ENCODE data around the gene GTPBP1.

The GTPBP1 gene

DNA sequence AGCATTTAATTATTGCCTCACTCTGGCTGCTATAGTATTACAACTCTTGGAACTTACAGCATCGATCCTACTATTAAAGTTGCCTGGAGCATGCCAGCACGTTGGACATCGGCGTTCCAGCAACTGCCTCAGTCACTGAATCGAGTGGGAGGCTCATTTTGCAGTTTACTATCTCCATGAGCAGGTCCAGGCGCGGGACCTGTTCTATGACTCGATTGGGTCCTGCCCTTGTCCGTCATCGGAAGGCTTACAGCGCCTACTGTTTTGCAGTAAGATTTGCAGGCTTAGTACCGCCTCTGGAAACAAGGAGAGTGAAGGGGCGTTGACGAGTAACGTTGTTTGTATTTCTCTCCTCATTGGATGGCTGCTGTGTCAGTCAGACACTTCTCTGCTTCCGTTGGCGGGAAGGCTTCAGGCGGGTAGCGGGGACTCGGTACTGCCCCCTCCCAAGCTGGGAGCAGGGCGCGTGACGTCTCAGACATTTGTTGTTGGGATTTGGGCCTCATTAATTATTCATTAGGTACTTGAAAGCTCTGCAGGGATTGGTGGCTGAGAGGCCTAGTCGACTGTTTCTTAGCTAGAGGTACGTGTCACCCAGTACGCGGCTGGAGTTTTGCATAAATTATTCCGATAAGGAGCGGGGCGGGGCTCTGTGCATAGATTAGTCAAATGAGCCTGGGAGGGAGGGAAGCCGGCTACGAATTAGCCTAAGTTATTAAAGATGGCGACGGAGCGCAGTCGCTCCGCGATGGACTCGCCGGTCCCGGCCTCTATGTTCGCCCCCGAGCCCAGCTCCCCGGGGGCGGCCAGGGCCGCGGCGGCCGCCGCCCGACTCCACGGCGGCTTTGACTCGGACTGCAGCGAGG lies at the start of gene GTPBP1:
GTPBP1 (plus strand) TSS at position 710 of the 866 bp plus-strand sequence; CDS start at position 722, 12 bp downstream.
- in situ Hi-C loops (cut with HindIII; ENCODE audit: low sequenced_read_pairs): no loop called here

DNA sequence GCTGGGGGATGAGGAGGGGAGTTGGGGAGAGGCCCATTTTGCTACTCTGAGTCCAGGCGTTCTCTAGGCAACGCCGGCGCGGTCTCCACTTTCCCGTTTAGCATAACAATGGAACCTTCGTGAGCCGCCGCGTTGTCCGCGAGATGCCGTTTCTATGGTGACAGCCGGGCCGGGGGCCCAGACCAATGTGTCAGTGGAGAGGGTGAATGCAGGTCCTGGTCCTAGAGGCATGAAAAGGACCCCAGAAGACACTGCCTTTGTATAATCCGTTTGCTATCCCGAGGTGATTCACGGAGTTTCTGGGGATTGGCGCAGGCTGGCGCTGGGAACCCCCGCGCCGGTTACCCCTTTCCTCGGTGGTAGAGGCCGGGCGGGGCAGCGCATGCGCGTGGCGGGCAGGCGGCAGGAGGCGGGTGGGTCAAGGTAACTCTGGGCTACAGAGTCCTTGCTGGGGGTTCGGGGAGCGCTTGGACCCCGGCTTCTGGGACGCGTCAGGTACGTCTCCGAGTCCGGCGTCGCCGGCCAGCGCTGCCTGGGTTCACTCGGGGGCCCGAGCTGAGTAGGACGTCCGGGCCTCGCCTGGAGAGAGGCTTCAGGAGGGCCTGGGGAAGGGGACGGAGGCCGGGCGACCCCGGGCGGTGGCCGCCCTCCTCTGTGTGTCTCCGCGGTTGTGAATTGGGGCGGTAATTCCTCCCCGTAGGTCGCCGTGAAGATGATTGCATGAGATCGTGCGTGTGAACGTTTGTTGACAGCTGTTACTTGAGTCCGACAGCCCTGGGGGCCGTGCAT lies 49.3 kb upstream of the GTPBP1 start, which contains the start of the genes CBY1 and FAM227A:
CBY1 (plus strand) TSS at position 383 of the 789 bp plus-strand sequence. CDS start 11,417 bp downstream, outside the sequence.
FAM227A (minus strand) TSS at position 137 of the 789 bp plus-strand sequence. CDS start 6,224 bp downstream, outside the sequence.
- in situ Hi-C loops (cut with HindIII; ENCODE audit: low sequenced_read_pairs): no loop called here

DNA sequence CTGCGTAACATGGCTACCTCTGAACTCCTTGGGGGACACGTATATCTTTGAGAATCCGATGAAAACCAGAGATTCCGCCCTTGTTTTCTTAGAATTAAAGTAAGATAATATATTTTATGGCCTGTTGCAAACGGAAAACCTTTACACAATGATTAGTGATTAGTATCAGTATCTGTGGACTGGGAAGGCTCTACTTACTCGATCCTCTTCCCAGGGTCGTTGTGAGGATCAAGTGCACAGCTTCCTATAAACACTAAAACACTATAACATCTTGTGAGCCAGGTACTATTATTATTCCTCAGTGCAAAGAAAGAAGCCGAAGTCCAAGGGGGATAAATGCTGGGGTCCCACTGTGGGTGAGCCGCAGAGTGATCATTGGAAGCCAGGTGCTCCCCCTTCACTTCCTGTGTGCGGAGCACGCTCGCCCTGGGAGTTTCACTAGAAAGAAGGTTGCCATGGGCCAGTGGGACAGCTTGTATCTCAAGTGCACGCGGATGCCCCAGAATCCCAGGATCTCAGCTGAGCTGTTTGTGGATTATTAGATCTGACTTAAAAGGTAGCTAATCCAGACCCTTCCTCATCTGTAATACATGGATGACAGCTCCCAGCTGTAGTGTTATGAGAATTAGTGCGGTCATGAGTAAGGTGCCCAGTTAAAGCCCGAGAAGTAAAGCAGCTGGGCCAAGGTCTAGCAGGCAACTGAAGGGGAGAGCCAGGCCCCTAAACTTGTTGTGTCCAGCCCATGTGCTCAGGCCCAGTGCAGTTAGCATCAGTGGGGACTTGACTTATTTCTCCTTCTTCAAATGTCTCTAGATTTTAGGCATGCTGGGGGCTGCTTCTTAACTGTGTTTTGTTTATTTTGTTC lies 48.5 kb upstream of the GTPBP1 start:
- in situ Hi-C loops (cut with HindIII; ENCODE audit: low sequenced_read_pairs): no loop called here

DNA sequence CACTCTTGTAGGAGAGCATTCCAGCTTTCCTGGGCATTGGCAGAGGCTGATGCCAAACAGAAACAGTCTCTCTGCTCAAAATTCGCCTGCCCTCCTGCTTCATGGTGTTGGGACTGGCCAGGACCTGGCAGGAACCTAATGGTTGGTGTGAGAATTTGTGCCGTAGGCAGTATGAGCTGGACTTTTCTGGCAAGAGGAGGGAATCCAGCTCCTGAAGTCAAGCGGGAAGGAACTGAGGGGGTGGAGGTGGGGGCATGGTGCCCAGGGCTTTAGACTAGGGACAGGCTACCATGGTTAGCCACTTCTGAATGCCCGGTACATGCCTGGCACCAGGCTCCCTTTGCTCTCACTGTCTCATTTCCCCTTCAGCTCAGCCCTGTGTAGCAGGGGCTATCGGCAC lies 30.9 kb upstream of the GTPBP1 start:
- in situ Hi-C loops (cut with HindIII; ENCODE audit: low sequenced_read_pairs): no loop called here

DNA sequence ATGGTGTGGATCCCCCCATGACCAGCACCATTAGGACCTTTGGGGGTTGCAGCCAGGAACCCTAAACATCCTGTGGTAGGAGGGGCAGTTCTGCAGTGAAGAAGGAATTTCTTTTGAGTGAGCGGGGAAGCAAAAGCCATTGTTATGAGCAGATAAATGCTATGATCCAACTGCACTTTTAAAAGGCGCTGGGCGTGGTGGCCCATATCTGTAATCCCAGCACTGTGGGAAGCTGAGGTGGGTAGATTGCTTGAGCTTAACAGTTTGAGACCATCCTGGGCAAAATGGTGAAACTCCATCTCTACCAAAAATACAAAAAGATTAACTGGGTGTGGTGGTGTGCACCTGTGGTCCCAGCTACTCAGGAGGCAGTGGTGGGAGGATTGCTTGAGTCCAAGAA lies 29.9 kb upstream of the GTPBP1 start:
- in situ Hi-C loops (cut with HindIII; ENCODE audit: low sequenced_read_pairs): no loop called here

DNA sequence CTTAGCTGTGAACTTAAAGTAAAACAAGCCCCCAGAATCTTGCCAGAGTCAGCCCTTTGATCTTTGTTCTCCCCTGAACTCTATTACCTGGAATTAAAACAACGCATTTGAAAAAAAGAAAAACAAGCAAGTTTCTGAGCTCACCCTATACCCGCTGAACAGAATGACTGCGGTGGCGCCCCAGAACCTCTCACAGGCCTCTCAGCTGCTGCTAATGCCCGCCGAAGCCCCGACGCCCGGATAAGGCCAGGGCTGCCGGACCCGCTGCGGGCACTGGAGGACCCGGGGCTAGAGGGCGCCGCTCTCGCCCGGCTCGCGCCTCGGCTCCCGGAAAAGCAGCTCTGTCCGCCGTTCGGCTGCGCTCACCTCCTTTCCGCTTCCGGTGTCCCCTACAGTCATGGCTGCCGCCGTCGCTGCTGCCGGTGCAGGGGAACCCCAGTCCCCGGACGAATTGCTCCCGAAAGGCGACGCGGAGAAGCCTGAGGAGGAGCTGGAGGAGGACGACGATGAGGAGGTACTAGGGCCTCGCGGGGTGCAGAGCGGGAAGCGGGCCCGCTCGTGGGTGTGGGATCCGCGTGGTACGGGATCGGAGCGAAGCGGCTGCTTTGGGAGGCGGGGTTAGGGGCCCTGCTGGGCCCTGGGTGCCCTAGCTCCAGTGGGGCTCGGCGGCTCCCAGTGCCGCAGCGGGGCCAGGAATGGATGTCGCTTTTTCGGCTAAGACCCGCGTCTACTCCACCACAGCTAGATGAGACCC lies 24.0 kb upstream of the GTPBP1 start, which contains the start of gene TOMM22:
TOMM22 (plus strand) TSS at position 376 of the 754 bp plus-strand sequence; CDS start at position 398, 22 bp downstream.
- in situ Hi-C loops (cut with HindIII; ENCODE audit: low sequenced_read_pairs): no loop called here

DNA sequence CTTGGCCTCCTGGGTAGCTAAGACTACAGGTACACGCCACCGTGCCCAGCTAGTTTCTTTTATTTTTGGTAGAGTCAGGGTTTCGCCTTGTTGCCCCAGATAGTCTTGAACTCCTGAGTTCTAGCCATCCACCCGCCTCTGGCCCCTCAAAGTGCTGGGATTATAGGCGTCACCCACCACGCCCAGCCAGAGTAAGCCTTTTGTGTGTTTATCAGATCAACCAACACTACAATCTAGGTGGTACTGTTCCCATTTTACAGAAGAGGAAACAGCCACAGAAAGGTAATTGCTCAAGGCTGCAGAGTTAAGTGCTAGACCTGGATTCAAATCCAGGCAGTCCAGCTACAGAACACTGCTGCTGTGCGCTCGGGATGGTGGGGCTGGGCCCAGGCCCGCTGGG lies 20.8 kb upstream of the GTPBP1 start:
- in situ Hi-C loops (cut with HindIII; ENCODE audit: low sequenced_read_pairs): no loop called here

DNA sequence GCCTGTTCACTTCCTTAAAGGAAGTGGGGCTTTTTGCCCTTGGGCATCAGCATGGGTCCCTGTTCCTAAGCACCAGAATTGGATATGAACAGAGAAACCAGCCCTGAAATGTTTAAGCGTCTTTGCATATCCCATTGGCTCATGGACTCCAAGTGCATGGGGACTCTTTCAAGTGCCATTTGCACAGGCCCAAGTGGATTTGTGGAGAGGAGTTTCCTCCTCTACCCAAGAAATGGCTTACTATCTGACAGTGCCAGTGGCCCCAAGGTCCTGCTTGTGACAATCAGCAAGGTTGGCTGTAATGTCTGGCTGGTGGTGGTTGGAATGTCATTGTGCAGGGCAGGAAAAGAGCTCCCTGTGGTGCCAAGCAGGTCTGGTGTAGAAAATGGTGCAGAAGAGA lies 20.0 kb upstream of the GTPBP1 start:
- in situ Hi-C loops (cut with HindIII; ENCODE audit: low sequenced_read_pairs): no loop called here

DNA sequence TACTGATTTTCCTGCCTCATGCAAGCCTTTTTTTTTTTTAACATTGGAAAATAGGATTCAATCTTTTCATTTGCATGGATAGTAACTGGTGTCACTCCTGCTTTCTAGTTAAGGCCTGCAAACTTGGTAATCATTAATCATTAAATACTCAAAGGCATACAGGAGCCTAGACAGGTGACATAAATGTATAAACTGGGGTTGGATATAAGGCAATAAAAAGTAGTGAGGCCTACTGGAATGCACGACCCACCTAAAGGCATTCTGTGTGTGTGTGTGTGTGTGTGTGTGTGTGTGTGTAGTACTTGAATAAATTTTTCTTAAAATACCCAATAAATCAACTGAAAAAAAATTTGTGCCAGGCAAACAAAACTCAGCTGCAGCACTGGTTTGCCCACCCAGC lies 16.1 kb upstream of the GTPBP1 start:
- in situ Hi-C loops (cut with HindIII; ENCODE audit: low sequenced_read_pairs): no loop called here

DNA sequence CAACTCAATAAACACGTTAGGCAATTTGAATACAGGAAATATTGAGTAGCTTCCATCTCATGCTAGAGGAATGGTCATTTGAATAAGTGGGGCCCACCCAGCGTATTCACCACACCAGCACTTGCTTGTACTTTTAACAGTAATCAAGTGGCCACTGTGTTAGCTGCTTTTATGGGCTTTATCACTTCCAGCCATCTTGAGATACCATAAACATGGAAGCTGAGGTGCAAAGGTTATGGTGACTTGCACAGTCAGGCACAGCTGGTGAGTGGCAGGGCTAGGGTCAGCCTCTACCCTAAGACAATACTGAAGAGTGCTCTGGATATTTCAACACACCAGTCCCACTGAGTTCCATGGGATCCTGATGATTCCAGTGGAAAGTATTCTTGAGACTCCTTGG lies 11.7 kb upstream of the GTPBP1 start:
- in situ Hi-C loops (cut with HindIII; ENCODE audit: low sequenced_read_pairs): no loop called here

DNA sequence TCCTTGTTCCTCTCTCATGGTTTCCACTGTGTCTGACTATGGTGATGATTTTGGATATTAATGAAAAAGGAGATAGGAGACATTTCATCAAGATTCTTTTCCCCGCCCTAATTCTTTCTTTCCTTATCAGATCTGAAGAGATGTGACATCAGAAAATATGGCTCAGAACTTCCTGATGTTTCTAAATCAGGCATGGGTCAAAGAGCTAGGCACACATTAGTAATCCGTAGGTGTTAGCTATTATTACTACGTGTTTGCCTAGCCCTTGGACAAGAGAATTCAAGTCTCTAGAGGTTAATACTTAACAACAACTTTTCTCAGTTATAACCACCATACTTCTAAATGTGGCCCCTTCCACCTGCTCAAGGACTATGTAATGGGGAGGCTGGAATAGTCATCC lies 10.8 kb upstream of the GTPBP1 start:
- in situ Hi-C loops (cut with HindIII; ENCODE audit: low sequenced_read_pairs): no loop called here

DNA sequence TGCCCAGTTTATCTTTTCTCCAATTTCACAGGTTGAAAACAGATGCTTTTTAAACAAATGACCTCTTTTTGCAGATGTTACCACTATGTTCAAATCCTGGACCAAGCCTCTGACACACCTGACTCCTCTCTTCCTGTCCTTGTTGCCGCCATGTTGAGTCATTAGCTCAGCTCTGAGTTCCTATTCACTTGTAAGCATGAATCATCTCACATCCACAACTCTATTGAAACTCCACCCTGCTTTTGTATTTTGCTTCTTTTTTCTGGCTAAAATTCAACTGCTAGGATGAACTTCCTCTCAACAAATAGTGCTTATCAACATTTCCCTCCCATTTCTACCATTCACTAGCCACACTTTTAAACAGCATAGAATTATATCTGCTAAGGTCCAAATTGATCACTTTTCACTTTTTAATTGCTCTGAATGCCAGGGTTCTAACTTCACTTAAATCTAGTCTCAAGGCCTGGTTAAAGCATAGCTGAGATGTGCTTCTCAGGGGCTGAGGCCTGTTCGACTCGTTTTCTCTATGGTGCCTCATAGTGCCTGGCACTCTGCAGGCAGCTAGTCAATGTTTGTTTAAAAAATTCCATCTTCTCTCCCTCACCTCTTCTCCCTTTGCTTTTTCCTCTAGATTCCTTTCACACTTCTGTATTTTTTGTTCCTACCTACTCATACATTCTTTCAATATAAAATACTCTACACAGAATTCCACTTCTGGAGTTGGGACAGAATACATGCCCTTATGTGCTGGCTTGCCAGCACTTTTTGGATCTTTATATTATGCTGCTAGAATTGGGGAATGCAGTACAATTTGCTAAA lies 8.9 kb upstream of the GTPBP1 start:
- in situ Hi-C loops (cut with HindIII; ENCODE audit: low sequenced_read_pairs): no loop called here

DNA sequence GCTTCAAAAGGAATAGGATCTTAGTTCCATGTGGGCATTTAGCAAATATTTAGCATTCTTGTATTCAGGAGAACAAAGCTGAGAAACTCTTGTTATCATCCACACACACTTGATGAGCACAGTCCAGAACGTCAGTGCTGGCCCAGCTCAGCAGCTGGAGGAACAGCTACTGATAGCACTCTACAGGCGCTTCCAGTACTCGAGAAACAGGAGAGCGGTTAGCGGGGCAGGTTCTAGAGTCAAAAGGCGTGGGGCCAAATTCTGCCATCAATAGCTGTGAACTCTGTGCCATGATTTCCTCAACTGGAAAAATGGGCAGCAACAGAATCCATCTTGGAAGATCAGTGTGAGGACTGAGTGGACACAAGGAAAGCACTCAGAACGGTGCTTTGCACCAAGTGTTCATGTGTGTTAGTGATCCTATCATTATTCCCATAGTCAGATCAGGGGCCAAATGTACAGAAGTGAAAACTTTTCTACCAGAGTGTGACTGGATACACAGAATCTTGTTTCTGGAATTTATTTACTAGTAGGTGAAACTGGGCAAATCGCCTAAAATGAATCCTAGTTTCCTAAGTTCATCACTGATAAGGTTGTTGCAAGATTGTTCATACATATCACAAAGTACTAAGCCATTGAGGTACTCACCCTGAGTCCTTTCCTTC lies 8.2 kb upstream of the GTPBP1 start:
- in situ Hi-C loops (cut with HindIII; ENCODE audit: low sequenced_read_pairs): no loop called here

DNA sequence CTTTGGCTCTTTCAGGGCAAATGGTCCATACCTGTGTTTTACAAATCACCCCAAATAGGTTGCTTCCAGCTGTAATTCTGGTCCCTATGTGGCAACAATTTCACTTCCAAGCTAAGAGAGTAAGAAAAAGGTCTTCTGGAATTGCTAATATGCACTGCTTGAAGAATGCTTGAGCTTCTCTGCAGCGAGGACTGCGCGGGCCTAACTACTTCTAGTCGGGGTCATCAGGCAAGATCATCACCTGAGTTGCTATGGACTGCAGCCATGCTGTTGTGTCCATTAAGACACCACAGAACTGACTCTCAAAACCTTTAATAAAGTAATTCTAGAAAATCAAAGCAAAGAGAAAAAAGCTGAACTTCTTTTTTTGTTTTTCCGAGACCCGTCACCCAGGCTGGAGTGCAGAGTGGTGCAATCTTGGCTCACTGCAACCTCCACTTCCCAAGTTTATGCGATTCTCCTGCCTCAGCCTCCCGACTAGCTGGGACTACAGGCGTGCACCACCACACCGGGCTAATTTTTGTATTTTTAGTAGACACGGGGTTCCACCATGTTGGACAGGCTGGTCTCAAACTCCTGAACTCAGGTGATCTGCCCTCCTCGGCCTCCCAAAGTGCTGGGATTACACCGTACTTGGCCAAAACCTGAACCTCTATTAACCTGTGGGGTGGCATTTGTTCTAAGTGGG lies 7.2 kb upstream of the GTPBP1 start:
- in situ Hi-C loops (cut with HindIII; ENCODE audit: low sequenced_read_pairs): no loop called here

DNA sequence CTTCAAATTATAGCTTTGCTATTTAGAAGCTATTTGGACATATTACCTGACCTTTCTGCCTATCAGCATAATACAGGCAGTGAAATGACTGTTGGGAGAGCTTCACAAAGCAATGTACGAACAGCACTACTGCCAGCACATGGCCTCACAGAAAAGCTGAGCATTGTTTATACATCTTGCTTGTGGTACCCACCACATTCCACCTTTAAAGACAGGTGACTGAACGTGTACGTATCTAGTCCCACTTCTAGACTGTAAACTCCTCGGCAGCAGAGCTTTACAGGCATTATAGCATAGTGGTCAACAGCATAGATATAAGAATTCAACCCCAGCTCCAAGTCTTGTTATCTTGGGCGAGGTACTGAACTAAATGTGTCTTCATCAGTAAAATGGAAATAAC lies 6.6 kb upstream of the GTPBP1 start:
- in situ Hi-C loops (cut with HindIII; ENCODE audit: low sequenced_read_pairs): no loop called here

DNA sequence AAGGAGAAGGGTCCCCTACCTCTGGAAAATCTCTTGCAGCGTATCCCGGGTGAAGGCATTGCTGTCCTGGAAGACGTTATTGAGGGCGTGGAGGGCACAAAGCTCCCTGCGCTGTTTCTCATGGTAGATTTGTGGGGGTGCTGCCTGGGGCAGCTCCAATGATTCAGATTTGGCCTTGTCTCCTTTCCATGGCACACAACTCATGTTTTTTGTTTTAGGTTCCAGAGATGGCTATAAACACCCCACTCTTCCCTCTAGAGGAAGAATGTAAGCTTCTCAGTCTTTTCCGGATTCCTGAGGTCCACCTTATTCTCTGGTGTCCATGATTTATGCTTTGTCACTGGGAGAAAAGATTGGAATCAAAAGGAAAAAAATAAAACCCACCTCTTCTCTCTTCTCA lies 6.0 kb upstream of the GTPBP1 start:
- in situ Hi-C loops (cut with HindIII; ENCODE audit: low sequenced_read_pairs): no loop called here

DNA sequence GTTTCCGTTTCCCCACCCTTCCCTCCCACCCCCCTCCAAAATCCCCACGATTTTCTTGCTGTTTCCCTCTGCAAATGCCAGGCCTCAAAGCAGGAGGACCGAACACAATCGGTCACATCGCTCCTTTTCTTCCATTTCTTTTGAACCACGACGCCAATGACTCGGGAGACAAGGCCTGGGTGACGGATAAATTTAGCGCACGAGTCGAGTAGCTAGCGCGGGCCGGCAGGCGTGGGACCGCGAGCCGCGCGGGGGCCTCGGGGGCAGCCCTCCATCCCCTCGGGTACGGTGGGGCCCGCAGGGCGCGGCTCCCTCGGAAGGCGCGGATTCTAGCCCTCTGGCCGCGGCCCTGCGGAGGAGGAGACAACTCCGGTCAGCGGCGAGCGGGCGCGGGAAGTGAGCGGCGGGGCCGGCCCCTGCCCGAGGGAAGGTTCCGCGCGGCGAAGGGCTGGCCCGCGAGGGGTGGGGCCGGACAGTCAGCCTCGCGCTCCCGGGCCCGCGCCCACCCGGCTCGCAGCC lies 5.4 kb upstream of the GTPBP1 start:
- in situ Hi-C loops (cut with HindIII; ENCODE audit: low sequenced_read_pairs): no loop called here

Measured in DLD1 (cell line).